HS-5 (cell line): ENCODE results near the gene PANK2.
"Not testable (repeated sequence)": the region's sequence is repeated elsewhere in the genome, so short reads cannot be mapped to it uniquely, and the experiment has no call there.

Experiments
- DNase-seq: peaks from one replicate; pipeline ENCODE4 v3.0.0-alpha.2; 2012; ENCODE audit warnings: low read depth

PANK2 gene

DNA sequence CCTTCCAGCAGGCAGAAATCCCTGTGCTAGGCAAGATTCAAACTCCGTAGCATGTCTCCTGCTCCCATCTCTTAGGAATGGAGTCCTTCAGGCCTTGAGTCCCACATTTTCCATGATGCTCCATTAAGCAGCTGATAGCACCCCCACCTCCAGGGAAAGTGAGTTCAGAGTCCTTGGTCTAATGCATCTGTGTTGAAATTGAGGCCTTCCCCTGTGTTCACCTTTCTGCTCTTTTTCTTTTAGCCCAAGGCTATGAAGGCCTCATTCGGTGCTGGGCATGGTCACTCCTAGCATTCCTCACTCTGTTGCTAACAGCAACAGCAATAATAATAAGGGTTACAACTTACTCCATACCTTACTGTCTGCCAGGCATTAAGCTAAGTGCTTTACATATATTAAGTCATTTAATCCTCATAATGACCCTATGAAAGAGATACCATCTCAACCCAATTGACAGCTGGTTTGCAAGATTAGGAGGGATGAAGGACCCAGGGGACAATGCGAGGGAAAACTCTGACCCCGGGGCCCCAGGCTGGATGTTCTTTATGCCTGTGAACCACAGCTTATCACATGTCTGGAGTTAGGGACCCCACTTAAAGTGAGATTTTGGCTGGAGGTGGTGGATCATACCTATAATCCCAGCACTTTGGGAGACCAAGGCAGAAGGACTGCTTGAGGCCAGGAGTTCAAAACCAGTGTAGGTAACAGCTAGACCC, 17.5 kb upstream of the PANK2 start:
- DNase-seq = no peak

DNA sequence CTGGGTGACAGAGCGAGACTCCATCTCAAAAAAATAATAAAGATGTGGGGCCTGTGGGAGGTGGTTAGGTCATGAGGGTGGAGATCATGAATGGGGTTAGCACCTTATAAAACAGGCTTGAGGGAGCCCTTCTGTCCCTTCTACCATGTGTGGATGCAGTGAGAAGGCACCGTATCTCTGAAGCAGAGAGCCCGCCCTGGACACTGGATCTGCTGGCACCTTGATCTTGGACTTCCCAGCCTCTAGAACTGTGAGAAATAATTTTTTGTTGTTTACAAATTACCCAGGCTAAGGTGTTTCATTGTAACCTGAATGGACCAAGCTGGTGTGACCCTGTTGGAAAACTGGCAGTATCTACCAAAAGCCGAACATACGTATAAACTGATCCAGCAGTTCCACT, 15.7 kb upstream of the PANK2 start:
- no peak for DNase-seq

DNA sequence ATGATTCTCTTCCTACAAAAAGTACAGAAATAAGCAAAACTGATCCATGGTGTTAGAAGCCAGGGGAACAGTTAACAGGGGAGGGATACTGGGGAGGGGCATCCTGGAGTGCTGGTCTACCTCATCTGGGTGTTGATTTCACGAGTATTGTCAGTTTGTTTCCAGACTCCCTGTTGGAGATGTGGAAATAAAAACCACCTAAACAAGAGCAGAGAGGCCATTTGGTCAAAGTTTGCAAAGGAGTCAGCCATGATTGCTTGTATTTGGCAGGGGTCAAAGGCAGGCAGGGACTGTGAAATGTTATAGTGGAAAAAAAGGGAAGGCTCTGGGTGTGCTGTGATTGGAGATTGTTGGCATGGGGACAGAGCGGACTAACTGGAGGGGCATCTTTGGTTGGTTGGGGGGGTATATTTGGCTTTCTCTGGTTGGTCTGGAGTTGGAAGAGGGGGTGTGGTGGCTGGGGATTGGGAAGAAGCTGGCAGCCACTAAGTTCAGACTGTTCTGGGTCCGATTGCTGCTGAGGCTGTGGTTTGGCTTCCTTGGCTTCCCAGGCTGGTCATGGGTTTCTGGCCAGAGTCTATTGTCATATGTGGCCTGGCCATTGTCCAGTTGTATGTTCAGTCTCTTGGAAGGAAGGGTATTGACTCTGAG, 14.9 kb upstream of the PANK2 start:
- no peak for DNase-seq

DNA sequence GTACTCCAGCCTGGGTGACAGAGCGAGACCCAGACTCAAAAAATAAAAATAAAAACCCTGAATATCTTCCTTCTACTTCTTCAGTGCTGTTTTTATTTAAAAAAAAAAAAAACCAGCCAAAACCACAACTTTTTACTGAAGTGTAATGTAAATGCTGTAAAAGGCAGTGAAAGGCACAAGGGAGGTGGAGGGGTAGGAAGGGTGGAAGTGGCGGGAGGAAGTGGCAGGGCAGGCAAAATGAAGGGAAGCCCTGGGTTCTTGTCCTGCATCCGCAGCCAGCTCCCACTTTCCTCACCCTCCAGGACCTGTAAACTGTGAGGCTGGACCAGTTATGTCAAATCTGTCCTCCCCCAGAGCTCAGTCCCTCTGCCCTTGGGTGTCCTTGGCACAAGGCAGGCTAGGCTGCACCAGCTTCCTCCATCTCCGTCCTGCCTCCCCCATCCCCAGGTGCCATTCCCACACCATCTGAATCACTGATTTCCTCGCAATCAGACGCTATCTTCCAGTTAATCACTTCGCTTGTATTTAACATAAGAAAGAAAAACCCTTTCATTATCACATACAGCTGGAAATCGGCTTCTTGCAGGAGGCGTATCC, 13.7 kb upstream of the PANK2 start:
- DNase-seq = no peak

DNA sequence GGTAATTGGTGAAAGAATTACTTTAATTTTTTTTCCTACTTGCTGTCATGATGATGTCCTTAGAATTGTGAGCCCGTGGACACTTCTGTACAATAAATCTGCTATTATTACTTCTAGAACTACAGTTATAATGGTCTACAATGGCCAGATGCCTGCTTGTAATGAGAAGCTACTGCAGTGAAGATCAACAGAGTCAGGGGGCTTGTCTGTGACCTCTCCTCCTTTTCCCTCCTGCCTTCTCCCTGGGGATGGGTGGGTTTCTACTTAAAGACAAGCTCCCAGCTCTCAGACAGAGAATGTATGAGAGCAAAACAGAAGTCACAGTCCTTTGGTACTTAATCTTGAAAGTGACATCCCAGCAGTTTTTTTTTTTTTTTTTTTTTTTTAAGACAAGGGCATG, 13.2 kb upstream of the PANK2 start:
- DNase-seq = no peak

GRCh38 chr20:3876676-3877075, 12.5 kb upstream of the PANK2 start:
- no peak for DNase-seq

DNA sequence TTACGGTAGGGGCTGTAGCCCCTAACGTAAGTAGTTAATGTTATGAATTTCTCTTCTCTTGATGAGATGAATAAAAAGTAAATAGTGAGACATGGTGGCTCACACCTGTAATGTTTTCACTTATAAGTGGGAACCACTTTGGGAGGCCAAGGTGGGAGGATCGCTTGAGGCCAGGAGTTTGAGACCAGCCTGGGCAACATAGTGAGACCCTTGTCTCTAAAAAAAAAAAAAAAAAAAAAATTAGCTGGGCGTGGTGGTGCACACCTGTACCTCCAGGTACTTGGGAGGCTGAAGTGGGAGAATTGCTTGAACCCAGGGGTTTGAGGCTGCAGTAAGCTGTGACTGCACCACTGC, 10.3 kb upstream of the PANK2 start:
- DNase-seq = not testable (repeated sequence)

- no peak for DNase-seq
Measured at GRCh38 chr20:3885715-3886114, 3.5 kb upstream of the PANK2 start.

- DNase-seq = no peak
Measured at GRCh38 chr20:3887876-3888620, 1.1 kb upstream of the PANK2 start.

DNA sequence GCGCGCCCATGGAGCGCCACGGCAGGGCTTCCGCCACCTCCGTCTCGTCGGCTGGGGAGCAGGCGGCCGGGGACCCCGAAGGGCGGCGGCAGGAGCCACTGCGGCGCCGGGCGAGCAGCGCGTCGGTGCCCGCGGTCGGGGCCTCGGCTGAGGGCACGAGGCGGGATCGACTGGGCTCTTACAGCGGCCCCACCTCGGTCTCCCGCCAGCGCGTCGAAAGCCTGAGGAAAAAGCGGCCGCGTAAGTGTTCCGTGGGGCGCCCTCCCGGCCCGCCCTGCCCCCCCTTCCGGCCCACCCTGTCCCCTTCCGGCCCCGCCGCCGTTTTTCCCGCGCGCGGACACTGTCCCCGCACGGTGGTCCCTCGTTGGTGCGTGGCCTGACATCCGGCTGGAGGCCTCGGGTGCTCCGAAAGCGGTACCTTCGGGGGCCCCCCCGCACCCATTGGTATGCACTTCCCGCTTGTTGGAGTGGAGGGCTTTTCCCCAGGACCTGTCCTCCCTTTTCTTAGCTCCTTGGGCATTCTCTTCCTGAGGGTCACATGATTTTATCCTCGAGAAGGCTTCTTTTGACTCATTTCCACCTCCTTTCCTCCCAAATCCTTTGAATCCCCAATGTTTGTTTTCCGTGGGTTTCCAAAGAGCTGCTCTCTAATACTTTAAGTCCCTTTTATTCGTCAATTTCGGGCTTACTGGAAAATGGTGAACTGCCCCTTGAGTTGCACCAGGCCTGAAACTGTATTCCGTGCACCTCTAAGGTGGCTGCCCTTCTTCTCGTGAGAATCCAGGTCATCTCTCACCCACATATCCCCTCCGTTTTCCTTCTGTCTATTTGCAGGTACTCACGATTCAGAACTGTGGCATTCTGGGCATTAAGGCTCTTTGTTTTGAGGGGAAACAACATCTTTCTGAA, 556 bp downstream of the PANK2 start:
- DNase-seq = peak; percentile 16

GRCh38 chr20:3890398-3890751, 1.2 kb downstream of the PANK2 start:
- peak; percentile 16 for DNase-seq

GRCh38 chr20:3890999-3891929, 2.1 kb downstream of the PANK2 start:
- DNase-seq = no peak

GRCh38 chr20:3894796-3895195, 5.6 kb downstream of the PANK2 start:
- DNase-seq = no peak

- peak; percentile 32 for DNase-seq
Measured at GRCh38 chr20:3896302-3896701, 7.1 kb downstream of the PANK2 start.

GRCh38 chr20:3896853-3897583, 7.8 kb downstream of the PANK2 start:
- no peak for DNase-seq

GRCh38 chr20:3898181-3898580, 9.0 kb downstream of the PANK2 start:
- not testable (repeated sequence) for DNase-seq

GRCh38 chr20:3898639-3899038, 9.5 kb downstream of the PANK2 start:
- DNase-seq = no peak

- DNase-seq = no peak
Measured at GRCh38 chr20:3900187-3900604, 11.0 kb downstream of the PANK2 start.

- DNase-seq = no peak
Measured at GRCh38 chr20:3901028-3901705, 12.0 kb downstream of the PANK2 start.
